ENCODE data around the gene SPATA18. TPM values are rescaled to one million over a fixed set of nuclear protein-coding genes. Genes with fewer than 3 reads are reported as not detected.

Gene SPATA18
- total RNA-seq, 4 donors from 2014 or later = 1.9 to 4.2 (median 2.3) TPM

- DNase-seq (ENCODE audit: low spot score) = no peak
- no peak for TF ChIP-seq CTCF (IDR thresholded peaks at IDR 0.05)
- no peak for ATAC-seq (ENCODE audit: low FRiP score)
These were observed 19.1 kb upstream of the SPATA18 start for GRCh38 chr4:52032005-52032404.

GRCh38 chr4:52035190-52035589, 15.9 kb upstream of the SPATA18 start:
- DNase-seq (ENCODE audit: low spot score) = no peak
- ATAC-seq (ENCODE audit: low FRiP score) = no peak
- TF ChIP-seq CTCF (IDR thresholded peaks at IDR 0.05) = no peak

GRCh38 chr4:52036886-52037530, 14.1 kb upstream of the SPATA18 start:
- no peak for DNase-seq (ENCODE audit: low spot score)
- TF ChIP-seq CTCF (IDR thresholded peaks at IDR 0.05) = no peak
- no peak for ATAC-seq (ENCODE audit: low FRiP score)

GRCh38 chr4:52037689-52038102, 13.4 kb upstream of the SPATA18 start:
- DNase-seq (ENCODE audit: low spot score) (no peak), ATAC-seq (ENCODE audit: low FRiP score) (peak; percentile 69)
- no peak for TF ChIP-seq CTCF (IDR thresholded peaks at IDR 0.05)

- ATAC-seq (ENCODE audit: low FRiP score) (peak; percentile 89), DNase-seq (ENCODE audit: low spot score) (no peak)
- no peak for TF ChIP-seq CTCF (IDR thresholded peaks at IDR 0.05)
These were observed 12.8 kb upstream of the SPATA18 start, which contains the start of gene SGCB for GRCh38 chr4:52038103-52038912. Gene SGCB, minus strand, starts transcription at chr4:52038299. Its CDS starts 40 bp downstream, at chr4:52038259.

- TF ChIP-seq CTCF (IDR thresholded peaks at IDR 0.05) = no peak
- DNase-seq (ENCODE audit: low spot score) (no peak), ATAC-seq (ENCODE audit: low FRiP score) (no peak)
These were observed 6.1 kb upstream of the SPATA18 start for GRCh38 chr4:52045028-52045427.
